ENCODE data around the gene SATB2. TPM values are rescaled to one million over a fixed set of nuclear protein-coding genes. Genes with fewer than 3 reads are reported as not detected.

The SATB2 gene
- total RNA-seq, 1 donor from 2014 or later, result 5.5 TPM

GRCh38 chr2:199322151-199322550 lies 135.6 kb downstream of the SATB2 start:
- H3K36me3 ChIP-seq (ENCODE audit: control insufficient read depth, insufficient read depth, low read length), result no peaks in the 10 kb centered on the region
- DNase-seq (ENCODE audit: low read depth), result no peak
- TF ChIP-seq, protein P1, sequence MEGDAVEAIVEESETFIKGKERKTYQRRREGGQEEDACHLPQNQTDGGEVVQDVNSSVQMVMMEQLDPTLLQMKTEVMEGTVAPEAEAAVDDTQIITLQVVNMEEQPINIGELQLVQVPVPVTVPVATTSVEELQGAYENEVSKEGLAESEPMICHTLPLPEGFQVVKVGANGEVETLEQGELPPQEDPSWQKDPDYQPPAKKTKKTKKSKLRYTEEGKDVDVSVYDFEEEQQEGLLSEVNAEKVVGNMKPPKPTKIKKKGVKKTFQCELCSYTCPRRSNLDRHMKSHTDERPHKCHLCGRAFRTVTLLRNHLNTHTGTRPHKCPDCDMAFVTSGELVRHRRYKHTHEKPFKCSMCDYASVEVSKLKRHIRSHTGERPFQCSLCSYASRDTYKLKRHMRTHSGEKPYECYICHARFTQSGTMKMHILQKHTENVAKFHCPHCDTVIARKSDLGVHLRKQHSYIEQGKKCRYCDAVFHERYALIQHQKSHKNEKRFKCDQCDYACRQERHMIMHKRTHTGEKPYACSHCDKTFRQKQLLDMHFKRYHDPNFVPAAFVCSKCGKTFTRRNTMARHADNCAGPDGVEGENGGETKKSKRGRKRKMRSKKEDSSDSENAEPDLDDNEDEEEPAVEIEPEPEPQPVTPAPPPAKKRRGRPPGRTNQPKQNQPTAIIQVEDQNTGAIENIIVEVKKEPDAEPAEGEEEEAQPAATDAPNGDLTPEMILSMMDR (IDR thresholded peaks at IDR 0.05; ENCODE audit: insufficient read depth, low read length, poor library complexity, severe bottlenecking), result no peak
- H3K4me3 ChIP-seq (ENCODE audit: low read depth, low read length), result no peak overlapping the region
- H3K27me3 ChIP-seq (ENCODE audit: control insufficient read depth, insufficient read depth, low read length), result no peaks in the 10 kb centered on the region

- H3K27me3 ChIP-seq (ENCODE audit: control insufficient read depth, insufficient read depth, low read length), result no peaks in the 10 kb centered on the region
- TF ChIP-seq, protein P1 (IDR thresholded peaks at IDR 0.05; ENCODE audit: insufficient read depth, low read length, poor library complexity, severe bottlenecking), result no peak
- no peak overlapping the region for H3K4me3 ChIP-seq (ENCODE audit: low read depth, low read length)
- H3K36me3 ChIP-seq (ENCODE audit: control insufficient read depth, insufficient read depth, low read length), result no peaks in the 10 kb centered on the region
- DNase-seq (ENCODE audit: low read depth), result no peak
Measured at GRCh38 chr2:199317646-199318045, 140.1 kb downstream of the SATB2 start.

GRCh38 chr2:199316851-199317250 lies 140.9 kb downstream of the SATB2 start:
- no peak for DNase-seq (ENCODE audit: low read depth)
- H3K4me3 ChIP-seq (ENCODE audit: low read depth, low read length), result no peak overlapping the region
- TF ChIP-seq, protein P1 (IDR thresholded peaks at IDR 0.05; ENCODE audit: insufficient read depth, low read length, poor library complexity, severe bottlenecking), result no peak
- no peaks in the 10 kb centered on the region for H3K27me3 ChIP-seq (ENCODE audit: control insufficient read depth, insufficient read depth, low read length)
- no peaks in the 10 kb centered on the region for H3K36me3 ChIP-seq (ENCODE audit: control insufficient read depth, insufficient read depth, low read length)

DNA sequence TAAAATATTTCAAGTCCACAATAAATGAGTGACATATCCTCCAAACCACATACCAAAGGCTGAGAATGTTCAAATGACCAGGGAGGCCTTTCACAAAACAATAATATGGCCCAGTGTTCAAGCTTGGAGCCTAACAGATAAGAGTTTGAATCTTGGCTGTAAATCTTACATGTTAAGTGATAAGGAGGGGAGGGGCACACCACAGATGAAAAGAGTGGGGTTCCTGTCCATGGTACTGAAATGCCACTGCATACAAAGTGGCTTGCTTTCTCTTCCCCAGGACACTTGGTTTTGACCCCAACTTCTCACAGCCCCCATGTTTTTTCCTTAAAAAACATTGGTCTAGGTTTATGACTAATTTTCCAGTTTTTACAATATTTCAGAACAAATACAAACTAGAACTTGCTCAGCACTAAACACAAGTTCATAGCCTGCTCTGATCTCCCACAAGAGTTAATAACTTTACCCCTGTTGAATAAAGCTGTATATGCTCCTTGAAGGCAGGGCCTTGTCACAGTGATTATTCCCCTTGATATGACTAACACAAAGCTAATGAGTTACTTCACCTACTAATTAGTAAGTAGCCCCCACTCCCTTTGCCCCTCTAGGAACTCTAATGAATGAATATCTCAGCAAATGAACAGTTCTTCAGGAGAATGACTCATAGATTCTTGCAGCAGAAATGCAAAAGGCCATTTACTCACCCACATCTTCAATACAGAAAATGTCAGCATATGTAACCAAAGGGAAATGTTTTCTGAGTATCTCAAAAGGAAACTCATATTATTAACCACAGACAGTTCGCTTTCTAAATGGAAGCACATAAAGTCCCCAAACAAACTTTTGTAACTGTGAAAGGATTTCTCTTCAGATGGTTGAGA lies 142.2 kb downstream of the SATB2 start:
- Histone ChIP-seq H3K27me3 (ENCODE audit: control insufficient read depth, insufficient read depth, low read length) (no peaks in the 10 kb centered on the region), H3K4me3 (ENCODE audit: low read depth, low read length) (no peak overlapping the region), H3K36me3 (ENCODE audit: control insufficient read depth, insufficient read depth, low read length) (no peaks in the 10 kb centered on the region)
- DNase-seq (ENCODE audit: low read depth), result no peak
- TF ChIP-seq, protein P1 (IDR thresholded peaks at IDR 0.05; ENCODE audit: insufficient read depth, low read length, poor library complexity, severe bottlenecking), result no peak

DNA sequence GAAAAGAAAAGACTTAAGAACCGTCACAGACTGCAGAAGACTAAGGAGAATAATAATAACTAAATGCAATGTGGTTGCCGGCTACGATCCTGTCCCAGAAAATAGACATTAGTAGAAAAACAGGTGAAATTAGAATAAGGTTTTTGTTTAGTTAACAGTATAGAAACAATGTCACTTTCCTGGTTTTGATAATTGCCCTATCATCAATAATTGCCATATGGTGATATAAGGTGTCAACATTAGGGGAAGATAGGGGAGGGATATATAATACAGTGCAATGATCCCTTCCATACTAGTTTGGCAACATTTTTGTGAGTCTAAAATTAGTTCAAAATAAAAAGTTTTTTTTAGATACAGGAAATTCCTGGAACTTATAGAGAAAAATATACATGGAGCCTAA lies 144.8 kb downstream of the SATB2 start:
- no peak overlapping the region for H3K4me3 ChIP-seq (ENCODE audit: low read depth, low read length)
- DNase-seq (ENCODE audit: low read depth), result no peak
- no peaks in the 10 kb centered on the region for H3K36me3 ChIP-seq (ENCODE audit: control insufficient read depth, insufficient read depth, low read length)
- TF ChIP-seq, protein P1 (IDR thresholded peaks at IDR 0.05; ENCODE audit: insufficient read depth, low read length, poor library complexity, severe bottlenecking), result no peak
- no peaks in the 10 kb centered on the region for H3K27me3 ChIP-seq (ENCODE audit: control insufficient read depth, insufficient read depth, low read length)
